ENCODE results near the gene ZNF614.
"Not testable (repeated sequence)": the region's sequence is repeated elsewhere in the genome, so short reads cannot be mapped to it uniquely, and the experiment has no call there.

ZNF614 gene

GRCh38 chr19:51986309-51987291 lies 41.6 kb downstream of the ZNF614 start, which contains the start of gene ZNF350:
Gene ZNF350 (minus strand): TSS chr19:51986840. CDS start chr19:51974360, 12,480 bp downstream.
- DNase-seq = peak; percentile 93 to 97

- no peak for DNase-seq
Measured at GRCh38 chr19:51983361-51983760, 44.8 kb downstream of the ZNF614 start.

GRCh38 chr19:51980926-51981325 lies 47.3 kb downstream of the ZNF614 start:
- DNase-seq = not testable (repeated sequence)

DNA sequence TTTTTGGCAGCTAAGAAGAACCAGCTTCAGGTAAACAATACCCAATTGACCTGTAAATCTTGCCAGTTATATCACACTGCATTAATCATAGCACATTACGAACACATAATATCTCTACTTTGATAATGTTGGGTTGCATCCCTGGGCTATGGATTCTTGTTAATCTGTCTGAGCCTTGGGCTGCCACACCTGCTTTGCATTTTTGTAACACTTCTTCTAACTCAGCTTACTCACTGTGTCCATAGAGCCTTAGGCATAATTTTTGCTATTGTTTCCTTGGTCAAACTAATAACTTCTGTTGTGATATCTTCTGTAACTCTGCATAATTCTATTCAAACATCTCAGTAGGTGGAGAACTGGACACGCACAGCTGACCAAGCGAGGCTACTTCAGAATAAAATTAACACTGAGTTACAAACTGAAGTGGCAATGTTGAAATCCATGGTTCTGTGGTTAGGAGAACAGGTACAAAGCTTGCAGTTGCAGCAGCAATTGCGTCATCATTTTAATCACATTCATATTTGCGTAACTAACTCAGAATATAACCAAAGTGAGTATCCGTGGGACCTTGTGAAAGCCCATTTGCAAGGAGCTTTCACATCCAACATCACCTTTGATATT lies 48.0 kb downstream of the ZNF614 start:
- peak; percentile 15 to 22 for DNase-seq

- DNase-seq = no peak
Measured at GRCh38 chr19:51978882-51979281, 49.3 kb downstream of the ZNF614 start.

DNA sequence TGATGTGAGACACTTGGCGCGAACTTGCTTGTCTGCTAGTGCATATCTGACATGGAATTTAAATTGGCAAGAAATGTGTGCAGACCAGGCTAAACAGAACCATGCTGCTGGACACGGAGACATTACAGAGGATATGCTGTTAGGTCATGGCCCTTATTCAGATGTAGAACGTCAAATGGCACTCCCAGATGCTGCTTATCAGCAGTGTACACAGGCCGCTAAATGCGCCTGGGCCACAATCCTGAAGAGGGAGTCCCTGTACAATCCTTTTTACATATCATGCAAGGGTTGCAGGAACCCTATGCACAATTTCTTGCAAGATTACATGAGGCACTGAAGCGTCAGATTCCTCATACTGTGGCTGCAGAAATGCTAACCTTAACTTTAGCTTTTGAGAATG lies 50.8 kb downstream of the ZNF614 start:
- no peak for DNase-seq

GRCh38 chr19:51976852-51977251 lies 51.3 kb downstream of the ZNF614 start:
- DNase-seq = no peak

DNA sequence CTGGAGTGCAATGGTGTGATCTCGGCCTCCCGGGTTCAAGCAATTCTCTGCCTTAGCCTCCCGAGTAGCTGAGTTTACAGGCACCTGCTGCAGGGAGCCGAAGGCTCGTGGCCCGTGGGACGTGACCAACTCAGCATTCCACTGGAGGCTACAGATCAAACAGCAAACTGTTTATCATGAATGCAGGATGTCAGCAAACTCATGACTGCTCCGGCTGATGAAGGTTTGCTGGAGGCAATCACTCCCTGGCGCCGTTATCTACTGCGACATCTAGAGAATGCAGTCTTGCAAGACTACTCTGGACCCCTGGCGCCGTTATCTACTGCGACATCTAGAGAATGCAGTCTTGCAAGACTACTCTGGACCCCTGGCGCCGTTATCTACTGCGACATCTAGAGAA lies 52.4 kb downstream of the ZNF614 start:
- not testable (repeated sequence) for DNase-seq

DNA sequence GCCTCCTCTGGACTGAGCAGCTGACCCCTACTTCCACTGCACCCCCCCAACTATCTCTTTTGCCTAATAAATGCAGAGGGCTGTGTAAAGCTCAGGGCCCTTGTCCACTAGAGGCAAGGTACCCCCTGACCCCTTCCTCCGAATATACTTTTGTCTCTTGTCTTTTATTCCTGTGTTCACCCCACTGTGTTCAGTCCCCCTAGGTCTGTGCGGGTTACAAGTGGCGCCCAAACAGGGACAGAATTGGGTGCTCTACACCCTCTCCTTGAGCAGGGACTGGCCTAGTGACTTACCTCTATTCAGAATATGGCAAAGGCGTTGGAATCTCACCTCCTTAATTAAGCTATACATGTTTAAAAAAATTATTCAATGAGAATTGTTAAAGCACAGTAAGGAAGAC lies 56.6 kb downstream of the ZNF614 start:
- no peak for DNase-seq

- DNase-seq = no peak
Measured at GRCh38 chr19:51970718-51971117, 57.5 kb downstream of the ZNF614 start.

- DNase-seq = no peak
Measured at GRCh38 chr19:51965583-51965982, 62.6 kb downstream of the ZNF614 start.
